GM12891 (cell line): Measurements from ENCODE around the gene DNAJC7.
"Not testable (repeated sequence)": the region's sequence is repeated elsewhere in the genome, so short reads cannot be mapped to it uniquely, and the experiment has no call there.

Source experiments
- DNase-seq: peaks from one replicate; pipeline ENCODE4 v3.0.0; 2011; ENCODE audit warnings: low spot score; ENCODE audit not compliant: insufficient read length
- FAIRE-seq: peaks from 2 replicates; lab custom pipeline; 2011; peaks lifted over from hg19 to GRCh38; lab: Jason Lieb, UNC
- PAX5 ChIP-seq: IDR thresholded peaks from 2 replicates; pipeline ENCODE4 v1.6.1; 2011; ENCODE audit warnings: low read length, moderate library complexity, mild to moderate bottlenecking; ENCODE audit not compliant: insufficient read depth, severe bottlenecking
- POLR2A ChIP-seq: IDR thresholded peaks from 2 replicates; pipeline ENCODE4 v1.6.1; 2011; ENCODE audit warnings: low read depth, low read length, control low read depth
- POLR2AphosphoS5 ChIP-seq: IDR thresholded peaks from 2 replicates; pipeline ENCODE4 v1.6.1; 2011; ENCODE audit warnings: low read depth, low read length, control low read depth
- POU2F2 ChIP-seq: IDR thresholded peaks from 2 replicates; pipeline ENCODE4 v1.6.1; 2011; ENCODE audit warnings: low read depth, mild to moderate bottlenecking, control low read depth, low read length, moderate library complexity
- SPI1 ChIP-seq: IDR thresholded peaks from 2 replicates; pipeline ENCODE4 v1.6.1; 2011; ENCODE audit warnings: low read depth, low read length, control low read depth
- TAF1 ChIP-seq: IDR thresholded peaks from 2 replicates; pipeline ENCODE4 v1.6.1; 2011; ENCODE audit warnings: low read depth, low read length, control low read depth

The DNAJC7 gene

DNA sequence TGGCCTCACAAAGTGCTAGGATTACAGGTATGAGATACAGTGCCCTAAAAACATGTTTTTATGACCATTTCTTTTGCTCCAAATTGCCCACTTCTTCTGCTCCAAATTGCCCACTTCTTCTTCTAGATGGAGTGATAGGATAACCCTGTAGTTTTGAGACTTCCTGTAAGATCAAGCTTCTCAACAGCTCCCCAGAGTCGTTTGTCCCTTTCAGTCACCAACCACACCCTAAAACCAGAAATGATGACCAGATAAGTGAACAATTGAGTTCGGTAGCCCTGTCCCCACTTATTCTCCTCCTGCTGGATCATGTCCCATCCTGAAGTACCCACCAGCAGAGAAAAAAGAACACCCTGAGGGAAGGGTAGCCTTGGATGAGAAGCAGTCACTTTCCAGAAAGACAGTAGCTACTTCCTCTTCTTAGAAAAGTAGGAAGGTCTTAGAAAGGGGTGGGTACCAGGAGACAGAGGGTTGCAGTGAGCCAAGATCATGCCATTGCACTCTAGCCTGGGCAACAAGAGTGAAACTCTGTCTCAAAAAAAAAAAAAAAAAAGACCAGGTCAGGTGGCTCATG lies 84.3 kb downstream of the DNAJC7 start:
- no peak for FAIRE-seq
- DNase-seq: no peak
- TF ChIP-seq POLR2AphosphoS5: no peak
- TF ChIP-seq POU2F2: no peak
- no peak for TF ChIP-seq POLR2A
- no peak for TF ChIP-seq PAX5
- TF ChIP-seq SPI1: no peak
- TF ChIP-seq TAF1: no peak

DNA sequence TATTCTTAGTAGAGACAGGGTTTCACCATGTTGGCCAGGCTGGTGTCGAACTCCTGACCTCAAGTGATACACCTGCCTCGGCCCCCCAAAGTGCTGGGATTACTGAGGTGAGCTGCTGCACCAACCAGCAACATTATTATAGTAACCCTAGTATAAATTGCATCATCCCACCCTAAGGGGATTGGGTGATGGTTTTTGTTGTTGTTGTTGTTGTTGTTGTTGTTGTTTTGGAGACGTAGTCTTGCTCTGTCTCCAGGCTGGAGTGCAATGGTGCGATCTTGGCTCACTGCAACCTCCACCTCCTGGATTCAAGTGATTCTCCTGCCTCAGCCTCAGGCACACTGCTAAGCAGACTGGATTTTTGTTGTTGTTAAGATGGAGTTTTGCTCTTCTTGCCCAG lies 85.5 kb downstream of the DNAJC7 start:
- not testable (repeated sequence) for DNase-seq, FAIRE-seq

DNA sequence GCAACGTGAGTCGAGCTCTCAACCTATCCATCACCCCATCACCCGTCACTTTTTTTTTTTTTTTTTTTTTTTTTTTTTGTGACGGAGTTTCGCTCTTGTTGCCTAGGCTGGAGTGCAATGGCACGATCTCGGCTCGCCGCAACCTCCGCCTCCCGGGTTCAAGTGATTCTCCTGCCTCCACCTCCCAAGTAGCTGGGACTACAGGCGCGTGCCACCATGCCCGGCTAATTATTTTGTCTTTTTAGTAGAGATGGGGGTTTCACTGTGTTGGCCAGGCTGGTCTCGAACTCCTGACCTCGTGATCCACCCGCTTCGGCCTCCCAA lies 86.4 kb downstream of the DNAJC7 start:
- FAIRE-seq, DNase-seq: not testable (repeated sequence)

DNA sequence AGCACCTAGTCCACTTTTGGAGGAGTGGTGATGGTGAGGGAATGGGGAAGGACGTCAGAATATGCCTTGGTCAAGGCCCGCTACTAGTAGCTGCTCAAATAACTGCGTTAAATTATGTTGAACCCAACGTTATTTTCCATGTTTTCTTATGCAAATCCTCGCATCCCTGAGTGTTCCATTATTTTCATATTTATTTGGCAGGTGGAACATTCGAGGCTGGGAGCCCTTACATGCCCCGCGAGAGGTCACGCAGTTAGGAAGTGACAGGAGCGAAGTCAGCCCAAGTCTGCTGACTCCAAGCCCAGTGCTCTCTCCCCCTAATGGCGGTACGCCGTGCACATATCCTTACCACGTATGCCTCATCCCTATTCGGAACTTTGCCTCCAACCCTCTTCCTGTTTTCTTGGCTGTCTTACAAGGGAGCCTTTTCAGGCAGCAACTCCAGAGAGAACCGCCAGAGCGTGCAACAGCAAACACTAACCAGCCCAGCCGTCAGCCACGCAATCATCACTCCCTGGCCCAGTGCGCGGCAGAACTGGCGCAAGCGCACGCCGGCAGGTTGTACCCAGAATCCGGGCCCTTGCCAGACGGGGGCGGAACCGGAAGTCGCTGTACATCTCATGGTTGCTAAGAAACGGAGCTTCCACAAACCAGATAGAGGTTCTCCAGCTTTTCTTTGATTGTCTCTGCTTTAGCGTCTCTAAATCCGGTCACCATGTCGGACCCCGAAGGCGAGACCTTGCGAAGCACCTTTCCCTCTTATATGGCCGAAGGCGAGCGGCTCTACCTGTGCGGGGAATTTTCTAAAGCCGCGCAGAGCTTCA lies 87.0 kb downstream of the DNAJC7 start, which contains the start of gene ODAD4:
Gene ODAD4, plus strand, starts transcription at position 609 of the 824 bp plus-strand sequence. Its CDS starts 107 bp downstream, at position 716.
- FAIRE-seq: peak; percentile 93

DNA sequence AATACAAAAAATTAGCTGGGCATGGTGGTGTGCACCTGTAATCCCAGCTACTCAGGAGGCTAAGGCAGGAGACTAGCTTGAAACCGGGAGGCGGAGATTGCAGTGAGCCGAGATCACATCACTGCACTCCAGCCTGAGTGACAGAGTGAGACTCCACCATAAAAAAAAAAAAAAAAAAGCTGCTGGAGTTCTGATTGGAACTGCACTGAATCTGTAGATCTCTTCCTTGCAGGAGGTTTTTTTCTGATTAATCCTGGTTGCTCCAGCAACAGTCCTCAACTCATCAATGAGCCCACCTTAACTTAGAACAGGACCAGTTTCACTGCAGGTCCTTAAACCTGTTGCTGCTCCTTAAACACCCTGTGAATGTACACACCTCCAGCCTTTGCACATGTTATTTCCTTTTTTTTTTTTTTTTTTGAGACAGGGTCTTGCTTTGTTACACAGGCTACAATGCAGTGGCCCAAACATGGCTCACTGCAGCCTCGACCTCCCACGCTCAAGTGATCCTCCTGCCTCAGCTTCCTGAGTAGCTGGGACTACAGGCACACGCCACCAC lies 88.5 kb downstream of the DNAJC7 start:
- DNase-seq: no peak
- TF ChIP-seq PAX5 (no peak), TAF1 (no peak), POLR2AphosphoS5 (no peak), POLR2A (no peak), POU2F2 (no peak), SPI1 (no peak)
- no peak for FAIRE-seq

More for the DNA sequence above, 87.0 kb downstream of the DNAJC7 start, which contains the start of gene ODAD4:
- peak; percentile 88 for DNase-seq
- TF ChIP-seq POLR2AphosphoS5: peak; percentile 90
- no peak; the same call in 1 of the 2 replicates for TF ChIP-seq SPI1
- TF ChIP-seq PAX5: peak; percentile 59
- TF ChIP-seq POLR2A: peak; percentile 90
- no peak for TF ChIP-seq POU2F2
- TF ChIP-seq TAF1: peak; percentile 74
